Keratinocyte (primary cell): ENCODE results near the gene PAX8.
A peak's percentile ranks its signal among the peaks of the same experiment; 100 is the strongest.

ENCODE experiments used
- EZH2 ChIP-seq: IDR thresholded peaks from one replicate; pipeline ENCODE4 v1.6.1; 2012; ENCODE audit warnings: inconsistent platforms, mild to moderate bottlenecking, low read length, moderate library complexity
- TF ChIP-seq, protein P1 (sequence below), 3 experiments: IDR thresholded peaks in 1 of 3; conservative IDR thresholded peaks in 1 of 3; optimal IDR thresholded peaks in 1 of 3; 2 replicates in 2 of 3; 3 replicates in 1 of 3; pipeline versions ENCODE3 to v1.5.1; 2011; ENCODE audit warnings: low read length in 3 of 3, mild to moderate bottlenecking in 3 of 3, moderate library complexity in 2 of 3, control low read depth in 1 of 3, inconsistent platforms in 1 of 3; ENCODE audit not compliant: insufficient read depth in 2 of 3; ENCODE audit errors: extremely low read depth in 1 of 3

DNA sequence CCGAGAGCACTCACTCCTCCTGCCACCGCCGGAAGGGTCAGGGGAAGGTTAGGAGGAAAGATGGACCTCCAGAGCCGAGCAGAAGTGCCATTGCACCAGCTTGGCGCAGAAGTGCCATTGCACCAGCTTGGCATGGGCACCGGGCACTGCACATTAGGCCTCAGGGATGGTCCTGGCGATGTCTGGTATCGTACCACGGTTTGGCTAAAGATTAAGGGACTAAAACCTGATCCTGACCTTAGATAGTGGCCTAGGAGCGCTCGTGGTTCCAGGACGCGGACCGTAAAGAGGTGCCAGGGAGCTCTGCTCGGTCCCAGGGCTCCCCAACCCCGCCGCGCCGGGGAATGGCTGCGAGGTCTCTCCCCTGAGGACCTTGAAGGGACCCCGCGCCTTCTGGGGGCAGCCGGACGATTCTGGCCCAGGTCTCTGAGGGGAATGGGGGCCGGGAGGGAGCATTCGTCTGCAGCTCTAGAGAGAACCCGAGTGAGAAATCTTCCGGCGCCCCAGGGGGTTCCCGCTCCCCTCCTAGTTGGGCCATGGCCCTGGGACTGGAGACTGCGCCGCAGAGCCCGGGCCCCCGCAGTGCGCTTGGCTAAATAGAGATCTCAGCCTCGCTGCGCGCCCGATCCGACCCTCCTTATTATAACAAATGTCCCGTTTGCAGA, 1.8 kb downstream of the PAX8 start:
- TF ChIP-seq, protein P1, sequence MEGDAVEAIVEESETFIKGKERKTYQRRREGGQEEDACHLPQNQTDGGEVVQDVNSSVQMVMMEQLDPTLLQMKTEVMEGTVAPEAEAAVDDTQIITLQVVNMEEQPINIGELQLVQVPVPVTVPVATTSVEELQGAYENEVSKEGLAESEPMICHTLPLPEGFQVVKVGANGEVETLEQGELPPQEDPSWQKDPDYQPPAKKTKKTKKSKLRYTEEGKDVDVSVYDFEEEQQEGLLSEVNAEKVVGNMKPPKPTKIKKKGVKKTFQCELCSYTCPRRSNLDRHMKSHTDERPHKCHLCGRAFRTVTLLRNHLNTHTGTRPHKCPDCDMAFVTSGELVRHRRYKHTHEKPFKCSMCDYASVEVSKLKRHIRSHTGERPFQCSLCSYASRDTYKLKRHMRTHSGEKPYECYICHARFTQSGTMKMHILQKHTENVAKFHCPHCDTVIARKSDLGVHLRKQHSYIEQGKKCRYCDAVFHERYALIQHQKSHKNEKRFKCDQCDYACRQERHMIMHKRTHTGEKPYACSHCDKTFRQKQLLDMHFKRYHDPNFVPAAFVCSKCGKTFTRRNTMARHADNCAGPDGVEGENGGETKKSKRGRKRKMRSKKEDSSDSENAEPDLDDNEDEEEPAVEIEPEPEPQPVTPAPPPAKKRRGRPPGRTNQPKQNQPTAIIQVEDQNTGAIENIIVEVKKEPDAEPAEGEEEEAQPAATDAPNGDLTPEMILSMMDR (optimal IDR thresholded peaks at IDR 0.05 in 1 of 3, IDR thresholded peaks at IDR 0.05 in 1 of 3, conservative IDR thresholded peaks at IDR 0.05 in 1 of 3; ENCODE audit: extremely low read depth in 1 of 3, insufficient read depth in 2 of 3, low read length in 3 of 3) = no peak
- peak; percentile 25 for TF ChIP-seq EZH2
